Left lung (tissue), 14 donors: Measurements from ENCODE around the gene CRABP1. TPM values are rescaled to one million over a fixed set of nuclear protein-coding genes. Genes with fewer than 3 reads are reported as not detected.

Experiments
- ATAC-seq: fragments of 200-7000 bp; cut with Tn5 transposase; one replicate; pipeline ENCODE4 v1.9.1; 2020; ENCODE audit warnings: moderate library complexity
- DNase-seq, 4 donors: peaks; one replicate each; pipeline ENCODE4 v3.0.0-alpha.2; 2013 to 2020
- H3K27ac ChIP-seq, 2 donors: fragments of 200-600 bp; sonication (generic) in 1 of 2; one replicate each; pipeline versions ENCODE4 v1.5.0 to v1.8.0; 2020 to 2021
- H3K27me3 ChIP-seq, 2 donors: fragments of 200-600 bp; sonication (generic) in 1 of 2; one replicate each; pipeline versions ENCODE4 v1.5.0 to v1.8.0; 2020 to 2021
- H3K36me3 ChIP-seq, 2 donors: fragments of 200-600 bp; sonication (generic) in 1 of 2; one replicate each; pipeline versions ENCODE4 v1.5.0 to v1.8.0; 2020 to 2021
- H3K4me1 ChIP-seq, 2 donors: fragments of 200-600 bp; one replicate each; pipeline ENCODE4 v1.8.0; 2021
- H3K4me3 ChIP-seq, 2 donors: fragments of 200-600 bp; sonication (generic) in 1 of 2; one replicate each; pipeline versions ENCODE4 v1.5.0 to v1.8.0; 2020 to 2021; ENCODE audit warnings: mild to moderate bottlenecking in 1 of 2
- H3K9me3 ChIP-seq, 2 donors: fragments of 200-600 bp; sonication (generic) in 1 of 2; one replicate each; pipeline versions ENCODE4 v1.5.0 to v1.8.0; 2020 to 2021
- CTCF ChIP-seq, 2 donors: fragments of 200-600 bp; sonication (generic) in 1 of 2; IDR thresholded peaks; one replicate each; pipeline versions ENCODE4 v1.5.0 to v1.8.0; 2021; ENCODE audit warnings: antibody characterized with exemption in 2 of 2
- intact Hi-C, 2 donors: fragments of 100-400 bp; cut with DNase I; formaldehyde crosslinking; loops; one replicate each; pipeline versions ENCODE4 v1.11.2 to v1.14.2; 2022
- long read RNA-seq, 12 donors: library from polyadenylated mRNA in 2 of 12; unstranded in 2 of 12; transcript quantifications; one replicate each; pipeline ENCODE4 v2.0.0 and lab custom pipeline, GENCODE V29; 2019 to 2026
- polyA plus RNA-seq, 6 donors: library from polyadenylated mRNA; unstranded; fragments of 120-200 nt; gene quantifications; one replicate each; pipeline ENCODE4 v1.2.1, GENCODE V29; 2013; ENCODE audit not compliant: insufficient read length in 6 of 6
- total RNA-seq, 2 donors: library from RNA; stranded (reverse); fragmentation: NEBNext Ultra II Directional; extraction: Animal tissue kit (Norgen Biotek cat#: 25700); gene quantifications; one replicate each; pipeline ENCODE4 v1.2.1, GENCODE V29; 2021
- donor health status: DM: no; HTN: yes; CAD: no.
- donor health status: DM: no; HTN: no; CAD: no.

Gene CRABP1
- not detected for total RNA-seq
- under 1 TPM; 0.29 to 0.79 (median 0.40) TPM for polyA plus RNA-seq
- long read RNA-seq, donor 1, partial matches to known transcripts = 0 of 2 reads
- long read RNA-seq, donor 1, other reads (novel, unspliced or antisense) = 0 of 2 reads
- long read RNA-seq, donor 2, partial matches to known transcripts = 0 of 1 reads
- long read RNA-seq, donor 2, other reads (novel, unspliced or antisense) = 0 of 1 reads
- long read RNA-seq, donor 3 = 0 reads
- long read RNA-seq, donor 4 = 0 reads
- long read RNA-seq, donor 5, partial matches to known transcripts = 0 of 1 reads
- long read RNA-seq, donor 5, other reads (novel, unspliced or antisense) = 0 of 1 reads
- long read RNA-seq, donor 6, partial matches to known transcripts = 0 of 1 reads
- long read RNA-seq, donor 6, other reads (novel, unspliced or antisense) = 0 of 1 reads
- long read RNA-seq, donor 7 = 0 reads
- long read RNA-seq, donor 8, partial matches to known transcripts = 0 of 1 reads
- long read RNA-seq, donor 8, other reads (novel, unspliced or antisense) = 0 of 1 reads
- long read RNA-seq, donor 9 = 0 reads
- long read RNA-seq, donor 10 = 0 reads
- long read RNA-seq, donor 11 = 0 reads
- long read RNA-seq, donor 12 = 0 reads

GRCh38 chr15:78340231-78341056 lies at the start of gene CRABP1:
Gene CRABP1 (plus strand): TSS chr15:78340353. CDS start chr15:78340429, 76 bp downstream.
- no peak within 1 kb of the TSS for H3K27ac ChIP-seq
- intact Hi-C loops = no loop called here
- H3K9me3 ChIP-seq = no peaks in the 10 kb centered on the region
- no peaks in the 10 kb centered on the region for H3K36me3 ChIP-seq
- peaks cover 49 to 83% of the 10 kb centered on the region in 2 donors for H3K27me3 ChIP-seq
- H3K4me1 ChIP-seq = peaks cover 0 to 5% of the 10 kb centered on the region in 2 donors
- TF ChIP-seq CTCF (IDR thresholded peaks at IDR 0.05) = no peak
- ATAC-seq (no peak), DNase-seq (peak in 2 of 4 donors; percentile 15 to 63)
- H3K4me3 ChIP-seq = no peak within 1 kb of the TSS

- intact Hi-C loops = no loop called here
- no peak for ATAC-seq
- H3K4me3 ChIP-seq = no peak overlapping the region
- H3K36me3 ChIP-seq = peaks cover 0 to 75% of the 10 kb centered on the region in 2 donors
- H3K9me3 ChIP-seq = no peaks in the 10 kb centered on the region
- no peak overlapping the region for H3K27ac ChIP-seq
- H3K27me3 ChIP-seq = no peaks in the 10 kb centered on the region
- DNase-seq = no peak
- H3K4me1 ChIP-seq = no peaks in the 10 kb centered on the region
- no peak for TF ChIP-seq CTCF (IDR thresholded peaks at IDR 0.05)
Observed at GRCh38 chr15:78291052-78291451, 49.1 kb upstream of the CRABP1 start.

GRCh38 chr15:78291698-78292097 lies 48.5 kb upstream of the CRABP1 start:
- ATAC-seq (no peak), DNase-seq (no peak)
- Histone ChIP-seq H3K4me3 (no peak overlapping the region), H3K27ac (no peak overlapping the region), H3K36me3 (peaks cover 0 to 68% of the 10 kb centered on the region in 2 donors), H3K27me3 (no peaks in the 10 kb centered on the region), H3K4me1 (no peaks in the 10 kb centered on the region), H3K9me3 (no peaks in the 10 kb centered on the region)
- TF ChIP-seq CTCF (IDR thresholded peaks at IDR 0.05) = no peak
- intact Hi-C loops = no loop called here

GRCh38 chr15:78292219-78292618 lies 47.9 kb upstream of the CRABP1 start:
- intact Hi-C loops = no loop called here
- Histone ChIP-seq H3K9me3 (no peaks in the 10 kb centered on the region), H3K27me3 (no peaks in the 10 kb centered on the region), H3K36me3 (peaks cover 0 to 63% of the 10 kb centered on the region in 2 donors), H3K4me1 (peaks cover 0 to 1% of the 10 kb centered on the region in 2 donors), H3K4me3 (no peak overlapping the region), H3K27ac (no peak overlapping the region)
- DNase-seq (no peak), ATAC-seq (no peak)
- no peak for TF ChIP-seq CTCF (IDR thresholded peaks at IDR 0.05)
